RWPE1 (cell line): Measurements from ENCODE around the gene MYCBP2.

Experiments
- CTCF ChIA-PET: fragments of 350-600 bp; sonication (Branson Sonifier 250); formaldehyde crosslinking; extraction: SDS; loops from one replicate; lab custom pipeline; 2021; lab: Yijun Ruan, JAX
- POLR2A ChIA-PET: fragments of 400-600 bp; formaldehyde crosslinking; extraction: SDS; loops from one replicate; lab custom pipeline; 2020; ENCODE audit warnings: antibody characterized with exemption; ENCODE audit not compliant: low non-redundant PET; lab: Yijun Ruan, JAX
- DNase-seq: peaks from one replicate; pipeline ENCODE4 v3.0.0; 2012; ENCODE audit warnings: low spot score
- H3K27ac ChIP-seq: fragments of 450-650 bp; 2 replicates; pipeline ENCODE4 v1.5.1; 2017
- TF ChIP-seq, protein P1 (sequence below): fragments of 450-650 bp; conservative IDR thresholded peaks from 2 replicates; pipeline ENCODE4 v1.5.1; 2017; ENCODE audit warnings: low read depth, mild to moderate bottlenecking

MYCBP2 gene

DNA sequence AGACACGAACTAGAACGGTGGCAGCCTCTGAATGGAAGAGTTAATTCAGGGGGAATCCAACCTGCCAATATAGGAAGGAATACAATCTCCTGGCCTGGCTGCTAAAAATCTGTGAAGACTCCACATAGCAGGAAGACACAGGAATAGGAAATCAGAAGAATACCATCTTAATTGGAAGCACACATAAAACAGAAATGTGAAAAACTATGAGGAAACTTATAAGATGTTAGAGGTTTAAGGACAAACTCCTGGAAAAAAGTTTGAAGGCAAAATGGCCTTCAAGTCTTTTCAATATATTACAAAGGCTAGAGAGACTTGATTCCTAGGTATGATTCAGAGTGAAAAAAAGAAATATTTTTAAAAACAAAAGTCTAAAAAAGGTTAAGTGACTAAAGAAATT is 221.8 kb downstream of the MYCBP2 start:
- CTCF ChIA-PET, result interaction anchor here (0.6 kb wide), 1 partner anchor 13 kb away, joined by 3 read pairs; no protein-coding TSS in a partner anchor
- POLR2A ChIA-PET, result no interaction called here

DNA sequence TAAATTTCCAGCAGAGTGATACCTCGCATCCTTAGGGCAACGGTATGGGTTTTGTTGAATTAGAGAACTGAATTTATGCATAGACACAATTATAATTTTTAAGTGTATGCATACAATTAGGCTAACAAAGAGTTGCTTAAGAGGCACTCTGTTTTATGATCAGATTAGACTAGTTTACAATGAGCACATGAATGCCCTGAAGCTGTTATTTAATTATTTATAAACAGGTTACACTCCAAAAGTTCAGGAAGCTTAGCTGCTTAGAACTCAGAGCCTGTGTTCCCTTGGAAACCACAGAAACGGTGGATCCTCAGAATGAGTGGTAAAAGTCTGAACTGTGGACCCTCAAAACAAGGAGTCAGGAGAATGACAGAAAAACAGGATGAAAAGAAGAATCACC is 227.5 kb downstream of the MYCBP2 start:
- no peak for DNase-seq
- CTCF ChIA-PET, result no interaction called here

More for the DNA sequence above, 221.8 kb downstream of the MYCBP2 start:
- no peak overlapping the region for H3K27ac ChIP-seq
- no peak for DNase-seq
- TF ChIP-seq, protein P1, sequence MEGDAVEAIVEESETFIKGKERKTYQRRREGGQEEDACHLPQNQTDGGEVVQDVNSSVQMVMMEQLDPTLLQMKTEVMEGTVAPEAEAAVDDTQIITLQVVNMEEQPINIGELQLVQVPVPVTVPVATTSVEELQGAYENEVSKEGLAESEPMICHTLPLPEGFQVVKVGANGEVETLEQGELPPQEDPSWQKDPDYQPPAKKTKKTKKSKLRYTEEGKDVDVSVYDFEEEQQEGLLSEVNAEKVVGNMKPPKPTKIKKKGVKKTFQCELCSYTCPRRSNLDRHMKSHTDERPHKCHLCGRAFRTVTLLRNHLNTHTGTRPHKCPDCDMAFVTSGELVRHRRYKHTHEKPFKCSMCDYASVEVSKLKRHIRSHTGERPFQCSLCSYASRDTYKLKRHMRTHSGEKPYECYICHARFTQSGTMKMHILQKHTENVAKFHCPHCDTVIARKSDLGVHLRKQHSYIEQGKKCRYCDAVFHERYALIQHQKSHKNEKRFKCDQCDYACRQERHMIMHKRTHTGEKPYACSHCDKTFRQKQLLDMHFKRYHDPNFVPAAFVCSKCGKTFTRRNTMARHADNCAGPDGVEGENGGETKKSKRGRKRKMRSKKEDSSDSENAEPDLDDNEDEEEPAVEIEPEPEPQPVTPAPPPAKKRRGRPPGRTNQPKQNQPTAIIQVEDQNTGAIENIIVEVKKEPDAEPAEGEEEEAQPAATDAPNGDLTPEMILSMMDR, result no peak

DNA sequence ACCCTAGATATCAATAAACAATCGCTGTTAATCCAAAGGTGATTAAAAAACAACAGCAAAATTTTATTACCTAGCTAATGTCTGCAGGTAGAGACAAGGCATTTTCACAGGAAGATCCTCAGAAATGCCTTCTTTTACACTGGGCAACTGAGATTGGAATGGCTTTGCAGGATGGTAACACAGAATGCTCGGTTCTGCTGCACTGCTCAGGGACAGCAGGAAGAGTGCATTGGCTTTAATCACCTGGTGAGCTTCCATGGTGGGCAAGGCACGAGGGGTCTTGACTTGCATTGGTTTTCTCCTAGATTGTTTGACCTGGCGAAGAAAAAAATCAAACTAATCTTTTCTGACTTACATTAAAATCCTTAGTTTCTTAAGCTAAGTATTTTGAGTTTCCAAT is 231.6 kb downstream of the MYCBP2 start:
- TF ChIP-seq, protein P1, result no peak
- ChIA-PET POLR2A (no interaction called here), CTCF (no interaction called here)
- no peak for DNase-seq
- H3K27ac ChIP-seq, result no peak overlapping the region

More for the DNA sequence above, 227.5 kb downstream of the MYCBP2 start:
- no peak overlapping the region for H3K27ac ChIP-seq
- POLR2A ChIA-PET, result no interaction called here
- TF ChIP-seq, protein P1, result no peak

DNA sequence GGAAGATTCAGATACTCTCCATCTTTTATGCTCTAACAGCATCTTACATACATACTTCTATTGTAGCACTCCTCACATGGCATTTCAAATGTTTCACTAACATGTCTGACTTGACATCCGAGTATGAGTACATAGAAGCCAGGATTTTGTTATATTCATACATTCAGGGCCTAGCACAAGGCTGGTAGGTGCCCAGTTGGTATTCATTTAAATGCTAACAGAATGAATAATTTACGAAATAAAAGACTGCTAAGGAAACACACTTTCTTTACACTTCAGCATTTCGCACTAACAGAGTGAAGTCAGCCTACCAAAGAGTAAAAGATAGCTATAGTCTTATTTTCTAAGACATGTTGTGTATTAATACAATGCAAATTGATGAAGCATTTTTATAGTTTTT is 232.1 kb downstream of the MYCBP2 start:
- no peak for DNase-seq
- TF ChIP-seq, protein P1, result no peak
- POLR2A ChIA-PET, result no interaction called here
- CTCF ChIA-PET, result no interaction called here
- H3K27ac ChIP-seq, result no peak overlapping the region

DNA sequence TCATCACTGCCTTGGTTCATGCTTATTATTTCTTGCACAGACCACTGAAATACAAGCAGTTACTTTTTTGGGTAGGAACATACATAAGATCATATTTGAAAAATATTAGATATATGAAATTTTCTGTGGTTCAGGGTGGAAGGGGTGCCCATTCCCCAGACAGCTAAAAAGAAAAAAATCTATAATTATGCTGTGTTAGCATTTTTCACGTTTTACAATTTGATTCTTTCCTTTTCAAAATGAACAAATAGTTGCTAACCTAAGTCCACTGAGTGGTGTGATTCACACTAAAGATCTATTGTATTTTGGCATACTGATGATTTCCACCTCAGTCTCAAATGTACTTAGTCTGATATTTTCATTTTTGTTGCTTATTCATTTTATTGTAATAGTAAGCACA is 233.2 kb downstream of the MYCBP2 start:
- DNase-seq, result no peak
- TF ChIP-seq, protein P1, result no peak
- POLR2A ChIA-PET, result no interaction called here
- H3K27ac ChIP-seq, result no peak overlapping the region
- CTCF ChIA-PET, result interaction anchor here (0.6 kb wide), 1 partner anchor 8 kb away, joined by 3 read pairs; no protein-coding TSS in a partner anchor

DNA sequence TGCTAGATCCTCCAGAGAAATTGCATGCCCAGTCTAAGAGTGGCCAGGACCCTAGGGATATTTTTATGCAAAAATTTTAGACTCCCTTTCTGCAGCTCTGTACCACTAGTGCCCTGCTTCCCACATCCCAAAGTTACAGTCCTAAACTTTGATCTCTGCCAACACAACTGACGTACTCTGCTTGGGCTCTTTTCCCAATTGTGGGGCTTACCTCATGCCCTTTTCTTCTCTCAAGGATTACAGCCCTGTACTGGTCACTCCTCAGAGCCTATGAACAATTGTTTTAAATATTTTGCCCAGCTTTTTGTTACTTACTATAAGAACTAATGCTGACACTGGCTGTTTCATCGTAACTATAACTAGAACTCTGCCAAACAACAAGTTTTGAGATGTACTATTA is 242.1 kb downstream of the MYCBP2 start:
- ChIA-PET CTCF (no interaction called here), POLR2A (no interaction called here)
- H3K27ac ChIP-seq, result no peak overlapping the region
- no peak for DNase-seq
- TF ChIP-seq, protein P1, result no peak
